ENCODE data around the gene PIP5K1B.

DNA sequence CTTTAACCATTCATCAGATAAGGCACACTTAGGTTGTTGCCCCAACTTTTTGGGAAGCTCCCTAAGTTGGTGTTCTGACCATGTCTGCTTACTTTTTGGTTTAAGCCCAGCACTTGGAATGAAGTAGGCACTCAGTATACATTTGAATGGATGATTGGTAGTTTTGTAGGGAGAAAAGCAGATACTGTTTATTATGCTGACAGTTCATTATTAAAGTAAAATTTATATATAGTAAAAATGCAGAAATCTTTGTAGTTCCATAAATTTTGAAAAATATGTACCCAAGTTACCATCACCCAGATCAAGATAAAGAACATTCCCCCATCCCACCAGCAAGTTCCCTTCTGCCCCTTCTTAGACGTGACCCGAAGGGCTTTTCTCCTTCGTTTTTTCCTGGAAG lies 273.5 kb downstream of the PIP5K1B start:
- TF ChIP-seq POLR2AphosphoS5 (IDR thresholded peaks at IDR 0.05; ENCODE audit: low read depth, low read length), result no peak
- TF ChIP-seq SIN3A (IDR thresholded peaks at IDR 0.05; ENCODE audit: borderline replicate concordance, insufficient read depth, low read length), result no peak
- TF ChIP-seq, protein P1, sequence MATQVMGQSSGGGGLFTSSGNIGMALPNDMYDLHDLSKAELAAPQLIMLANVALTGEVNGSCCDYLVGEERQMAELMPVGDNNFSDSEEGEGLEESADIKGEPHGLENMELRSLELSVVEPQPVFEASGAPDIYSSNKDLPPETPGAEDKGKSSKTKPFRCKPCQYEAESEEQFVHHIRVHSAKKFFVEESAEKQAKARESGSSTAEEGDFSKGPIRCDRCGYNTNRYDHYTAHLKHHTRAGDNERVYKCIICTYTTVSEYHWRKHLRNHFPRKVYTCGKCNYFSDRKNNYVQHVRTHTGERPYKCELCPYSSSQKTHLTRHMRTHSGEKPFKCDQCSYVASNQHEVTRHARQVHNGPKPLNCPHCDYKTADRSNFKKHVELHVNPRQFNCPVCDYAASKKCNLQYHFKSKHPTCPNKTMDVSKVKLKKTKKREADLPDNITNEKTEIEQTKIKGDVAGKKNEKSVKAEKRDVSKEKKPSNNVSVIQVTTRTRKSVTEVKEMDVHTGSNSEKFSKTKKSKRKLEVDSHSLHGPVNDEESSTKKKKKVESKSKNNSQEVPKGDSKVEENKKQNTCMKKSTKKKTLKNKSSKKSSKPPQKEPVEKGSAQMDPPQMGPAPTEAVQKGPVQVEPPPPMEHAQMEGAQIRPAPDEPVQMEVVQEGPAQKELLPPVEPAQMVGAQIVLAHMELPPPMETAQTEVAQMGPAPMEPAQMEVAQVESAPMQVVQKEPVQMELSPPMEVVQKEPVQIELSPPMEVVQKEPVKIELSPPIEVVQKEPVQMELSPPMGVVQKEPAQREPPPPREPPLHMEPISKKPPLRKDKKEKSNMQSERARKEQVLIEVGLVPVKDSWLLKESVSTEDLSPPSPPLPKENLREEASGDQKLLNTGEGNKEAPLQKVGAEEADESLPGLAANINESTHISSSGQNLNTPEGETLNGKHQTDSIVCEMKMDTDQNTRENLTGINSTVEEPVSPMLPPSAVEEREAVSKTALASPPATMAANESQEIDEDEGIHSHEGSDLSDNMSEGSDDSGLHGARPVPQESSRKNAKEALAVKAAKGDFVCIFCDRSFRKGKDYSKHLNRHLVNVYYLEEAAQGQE (IDR thresholded peaks at IDR 0.05; ENCODE audit: insufficient read depth in 1 of 2, low read depth in 2 of 2, low read length in 2 of 2), result no peak
- TF ChIP-seq TAF1 (IDR thresholded peaks at IDR 0.05; ENCODE audit: borderline replicate concordance, insufficient read depth, low read length), result no peak

All from PFSK-1 (cell line).